Measurements from ENCODE around the gene TNNC2.
"Not testable (repeated sequence)": the region's sequence is repeated elsewhere in the genome, so short reads cannot be mapped to it uniquely, and the experiment has no call there.

GRCh38 chr20:45874104-45874481, 47.0 kb upstream of the TNNC2 start:
- not testable (repeated sequence) for TF ChIP-seq POLR2A, EP300 (IDR thresholded peaks at IDR 0.05)
